LNCAP (cell line): ENCODE data around the gene VPS37B.

Experiments used
- TF ChIP-seq, protein P1 (sequence below): fragments of 450-650 bp; IDR thresholded peaks from 2 replicates; pipeline ENCODE4 v1.5.1; 2017; ENCODE audit warnings: mild to moderate bottlenecking

The VPS37B gene

GRCh38 chr12:122844366-122844971 lies 51.5 kb downstream of the VPS37B start:
- TF ChIP-seq, protein P1, sequence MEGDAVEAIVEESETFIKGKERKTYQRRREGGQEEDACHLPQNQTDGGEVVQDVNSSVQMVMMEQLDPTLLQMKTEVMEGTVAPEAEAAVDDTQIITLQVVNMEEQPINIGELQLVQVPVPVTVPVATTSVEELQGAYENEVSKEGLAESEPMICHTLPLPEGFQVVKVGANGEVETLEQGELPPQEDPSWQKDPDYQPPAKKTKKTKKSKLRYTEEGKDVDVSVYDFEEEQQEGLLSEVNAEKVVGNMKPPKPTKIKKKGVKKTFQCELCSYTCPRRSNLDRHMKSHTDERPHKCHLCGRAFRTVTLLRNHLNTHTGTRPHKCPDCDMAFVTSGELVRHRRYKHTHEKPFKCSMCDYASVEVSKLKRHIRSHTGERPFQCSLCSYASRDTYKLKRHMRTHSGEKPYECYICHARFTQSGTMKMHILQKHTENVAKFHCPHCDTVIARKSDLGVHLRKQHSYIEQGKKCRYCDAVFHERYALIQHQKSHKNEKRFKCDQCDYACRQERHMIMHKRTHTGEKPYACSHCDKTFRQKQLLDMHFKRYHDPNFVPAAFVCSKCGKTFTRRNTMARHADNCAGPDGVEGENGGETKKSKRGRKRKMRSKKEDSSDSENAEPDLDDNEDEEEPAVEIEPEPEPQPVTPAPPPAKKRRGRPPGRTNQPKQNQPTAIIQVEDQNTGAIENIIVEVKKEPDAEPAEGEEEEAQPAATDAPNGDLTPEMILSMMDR, result no peak

GRCh38 chr12:122843455-122843854 lies 52.5 kb downstream of the VPS37B start:
- TF ChIP-seq, protein P1, result no peak

- TF ChIP-seq, protein P1, result no peak
Measured at GRCh38 chr12:122842505-122843405, 53.2 kb downstream of the VPS37B start.

DNA sequence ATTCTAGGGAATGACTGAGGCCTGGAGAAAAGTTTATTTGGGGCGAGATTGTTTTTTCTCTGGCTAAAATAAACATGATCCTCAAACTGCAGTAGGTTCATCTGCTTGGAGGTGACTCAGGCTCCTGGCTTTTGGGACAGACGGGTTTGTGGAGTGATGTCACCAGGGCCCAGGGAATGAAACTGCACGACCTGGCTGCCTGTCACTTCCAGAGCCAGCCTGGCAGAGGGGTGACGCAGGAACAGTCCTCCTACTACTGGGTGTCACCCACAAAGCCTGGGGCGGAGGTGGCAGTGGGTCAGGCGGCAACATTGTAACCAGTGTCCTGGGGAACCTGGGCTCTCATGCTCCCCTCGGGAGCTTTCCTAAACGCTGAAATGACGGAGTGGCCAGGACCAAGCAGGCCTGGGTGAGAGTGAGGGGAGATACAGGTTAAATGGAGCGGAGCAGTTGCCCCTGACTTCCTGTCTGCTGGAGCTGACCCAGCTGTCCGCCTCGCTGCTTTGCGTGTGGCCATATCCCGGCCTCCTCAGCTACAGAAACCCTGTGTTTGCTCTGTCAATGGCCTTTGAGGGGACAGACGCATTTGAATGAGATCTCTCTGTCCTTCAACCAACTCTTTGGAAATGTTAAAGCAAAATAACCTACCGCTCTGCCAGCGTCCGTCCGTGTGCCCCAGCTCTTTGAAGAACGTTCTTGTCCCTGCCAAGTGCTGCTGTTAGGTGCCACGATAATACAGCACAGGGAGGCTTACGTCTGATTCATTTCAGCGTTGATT lies 54.2 kb downstream of the VPS37B start:
- TF ChIP-seq, protein P1, result no peak

- TF ChIP-seq, protein P1, result no peak
Measured at GRCh38 chr12:122840580-122841513, 55.1 kb downstream of the VPS37B start.

- TF ChIP-seq, protein P1, result no peak
Measured at GRCh38 chr12:122839907-122840554, 55.9 kb downstream of the VPS37B start.
